ENCODE results near the gene H2BW1. TPM values are rescaled to one million over a fixed set of nuclear protein-coding genes. Genes with fewer than 3 reads are reported as not detected.

H2BW1 gene
- total RNA-seq, 1 donor from 2014 or later, result not detected

Other genes starting within 250 kb of the H2BW1 start
- gene PLP1, start 236.9 kb downstream of the H2BW1 start, total RNA-seq, result 0.11 to 0.58 TPM (median 0.33 TPM) in 3 replicates
- 1.6 to 1.9 TPM (median 1.9 TPM) in 3 replicates for gene RAB9B, start 181.5 kb downstream of the H2BW1 start, total RNA-seq
- gene TMSB15B, start 51.1 kb downstream of the H2BW1 start, total RNA-seq, result 20.5 to 25.7 TPM (median 20.9 TPM) in 3 replicates
- gene H2BW2, start 26.2 kb upstream of the H2BW1 start, total RNA-seq, result 0.11 to 0.20 TPM in 2 of 3 replicates, not detected in the other
- gene TMSB15C, start 62.5 kb upstream of the H2BW1 start, total RNA-seq, result 13.7 to 18.8 TPM (median 16.9 TPM) in 3 replicates
- gene ZCCHC18, start 98.8 kb upstream of the H2BW1 start, total RNA-seq, result 3.6 to 5.4 TPM (median 4.7 TPM) in 3 replicates
- gene SLC25A53, start 143.3 kb upstream of the H2BW1 start, total RNA-seq, result 7.2 to 8.5 TPM (median 7.4 TPM) in 3 replicates
- gene FAM199X, start 152.7 kb upstream of the H2BW1 start, total RNA-seq, result 17.5 to 17.9 TPM (median 17.5 TPM) in 3 replicates
- gene ESX1, start 241.2 kb upstream of the H2BW1 start, total RNA-seq, result not detected in 3 replicates

All from mesothelial cell of epicardium (in vitro differentiated cells).